ENCODE measurements around the gene OCIAD2. TPM values are rescaled to one million over a fixed set of nuclear protein-coding genes. Genes with fewer than 3 reads are reported as not detected.

OCIAD2 gene
- total RNA-seq, 1 experiment from 2014 or later: 10.5 TPM

DNA sequence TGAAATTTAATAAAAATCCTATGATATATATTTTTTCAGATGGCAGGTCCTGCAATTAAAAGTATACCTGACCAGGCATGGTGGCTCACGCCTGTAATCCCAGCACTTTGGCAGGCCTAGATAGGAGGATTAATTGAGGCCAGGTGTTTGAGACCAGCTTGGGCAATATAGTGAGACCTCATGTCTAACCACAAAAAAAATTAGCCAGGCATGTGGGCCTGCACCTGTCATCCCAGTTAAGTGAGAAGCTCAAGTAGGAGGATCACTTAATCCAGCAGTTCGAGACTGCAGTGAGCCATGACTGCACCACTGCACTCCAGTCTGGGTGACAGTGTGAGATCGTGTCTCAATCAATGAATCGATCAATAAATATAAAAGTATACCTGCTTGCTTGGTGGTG is 2.5 kb downstream of the OCIAD2 start:
- CTCF ChIA-PET: no interaction called here
- intact Hi-C loops (cut with micrococcal nuclease; ENCODE audit: unreplicated experiment): no loop called here
- Histone ChIP-seq H3K4me1 (peaks cover 15% of the 10 kb centered on the region; the same call in 1 of the 2 replicates), H3K27me3 (replicated peaks; ENCODE audit: control insufficient read depth, insufficient read depth, low read length) (no peaks in the 10 kb centered on the region), H3K36me3 (ENCODE audit: control insufficient read depth, insufficient read depth, low read length) (no peaks in the 10 kb centered on the region), H3K4me3 (ENCODE audit: low read depth, low read length) (no peak overlapping the region), H3K9me3 (no peaks in the 10 kb centered on the region)
- no peak for DNase-seq
- no peaks in the 10 kb centered on the region for H3K36me3 Mint-ChIP-seq (ENCODE audit: insufficient read depth, unreplicated experiment)
- H3K27ac Mint-ChIP-seq (ENCODE audit: unreplicated experiment): no peak overlapping the region
- H3K4me1 Mint-ChIP-seq (ENCODE audit: low read depth, unreplicated experiment): peaks cover 11% of the 10 kb centered on the region
- POLR2A ChIA-PET: interaction anchor here (0.6 kb wide), 1 partner anchor 368 kb away, joined by 4 read pairs; no protein-coding TSS in a partner anchor
- no peaks in the 10 kb centered on the region for H3K27me3 Mint-ChIP-seq (ENCODE audit: insufficient read depth, unreplicated experiment)
- no peak overlapping the region for H3K4me3 Mint-ChIP-seq (ENCODE audit: unreplicated experiment)
- TF ChIP-seq, protein P1, sequence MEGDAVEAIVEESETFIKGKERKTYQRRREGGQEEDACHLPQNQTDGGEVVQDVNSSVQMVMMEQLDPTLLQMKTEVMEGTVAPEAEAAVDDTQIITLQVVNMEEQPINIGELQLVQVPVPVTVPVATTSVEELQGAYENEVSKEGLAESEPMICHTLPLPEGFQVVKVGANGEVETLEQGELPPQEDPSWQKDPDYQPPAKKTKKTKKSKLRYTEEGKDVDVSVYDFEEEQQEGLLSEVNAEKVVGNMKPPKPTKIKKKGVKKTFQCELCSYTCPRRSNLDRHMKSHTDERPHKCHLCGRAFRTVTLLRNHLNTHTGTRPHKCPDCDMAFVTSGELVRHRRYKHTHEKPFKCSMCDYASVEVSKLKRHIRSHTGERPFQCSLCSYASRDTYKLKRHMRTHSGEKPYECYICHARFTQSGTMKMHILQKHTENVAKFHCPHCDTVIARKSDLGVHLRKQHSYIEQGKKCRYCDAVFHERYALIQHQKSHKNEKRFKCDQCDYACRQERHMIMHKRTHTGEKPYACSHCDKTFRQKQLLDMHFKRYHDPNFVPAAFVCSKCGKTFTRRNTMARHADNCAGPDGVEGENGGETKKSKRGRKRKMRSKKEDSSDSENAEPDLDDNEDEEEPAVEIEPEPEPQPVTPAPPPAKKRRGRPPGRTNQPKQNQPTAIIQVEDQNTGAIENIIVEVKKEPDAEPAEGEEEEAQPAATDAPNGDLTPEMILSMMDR (IDR thresholded peaks at IDR 0.05; ENCODE audit: insufficient read depth in 1 of 2, low read depth in 1 of 2, low read length in 1 of 2, severe bottlenecking in 1 of 2, unreplicated experiment in 1 of 2): no peak
- H3K9me3 Mint-ChIP-seq (ENCODE audit: unreplicated experiment): no peaks in the 10 kb centered on the region
- no TSS peak for BruUV-seq (replicated peaks)

DNA sequence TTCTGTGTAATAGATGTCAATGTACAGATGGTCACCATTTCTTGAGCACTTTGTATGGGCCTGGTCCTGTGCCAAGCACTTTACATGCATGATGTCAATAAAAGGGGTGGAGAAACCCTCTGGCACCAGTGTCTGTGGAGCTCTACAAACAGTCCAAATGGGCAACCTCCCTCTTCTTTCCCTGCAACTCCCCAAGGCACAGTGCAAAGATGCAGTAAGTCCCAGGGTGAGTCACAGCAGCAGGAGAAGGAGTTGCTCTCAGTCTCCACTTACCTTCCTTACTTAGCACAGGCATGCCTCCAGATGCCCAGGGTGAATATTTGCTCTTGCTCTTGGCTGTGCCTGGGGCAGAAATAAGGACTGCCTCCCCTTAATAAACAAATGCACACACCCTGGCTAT is 4.3 kb downstream of the OCIAD2 start:
- DNase-seq: no peak
- peaks cover 11% of the 10 kb centered on the region for H3K4me1 Mint-ChIP-seq (ENCODE audit: low read depth, unreplicated experiment)
- no peak overlapping the region for H3K27ac Mint-ChIP-seq (ENCODE audit: unreplicated experiment)
- no peaks in the 10 kb centered on the region for H3K9me3 Mint-ChIP-seq (ENCODE audit: unreplicated experiment)
- Histone ChIP-seq H3K4me1 (peaks cover 15% of the 10 kb centered on the region; the same call in 1 of the 2 replicates), H3K36me3 (ENCODE audit: control insufficient read depth, insufficient read depth, low read length) (no peaks in the 10 kb centered on the region), H3K27me3 (replicated peaks; ENCODE audit: control insufficient read depth, insufficient read depth, low read length) (no peaks in the 10 kb centered on the region), H3K4me3 (ENCODE audit: low read depth, low read length) (no peak overlapping the region), H3K9me3 (no peaks in the 10 kb centered on the region)
- CTCF ChIA-PET: no interaction called here
- POLR2A ChIA-PET: no interaction called here
- H3K4me3 Mint-ChIP-seq (ENCODE audit: unreplicated experiment): no peak overlapping the region
- BruUV-seq (replicated peaks): no TSS peak
- H3K36me3 Mint-ChIP-seq (ENCODE audit: insufficient read depth, unreplicated experiment): no peaks in the 10 kb centered on the region
- intact Hi-C loops (cut with micrococcal nuclease; ENCODE audit: unreplicated experiment): no loop called here
- TF ChIP-seq, protein P1 (IDR thresholded peaks at IDR 0.05; ENCODE audit: insufficient read depth in 1 of 2, low read depth in 1 of 2, low read length in 1 of 2, severe bottlenecking in 1 of 2, unreplicated experiment in 1 of 2): no peak
- H3K27me3 Mint-ChIP-seq (ENCODE audit: insufficient read depth, unreplicated experiment): no peaks in the 10 kb centered on the region

DNA sequence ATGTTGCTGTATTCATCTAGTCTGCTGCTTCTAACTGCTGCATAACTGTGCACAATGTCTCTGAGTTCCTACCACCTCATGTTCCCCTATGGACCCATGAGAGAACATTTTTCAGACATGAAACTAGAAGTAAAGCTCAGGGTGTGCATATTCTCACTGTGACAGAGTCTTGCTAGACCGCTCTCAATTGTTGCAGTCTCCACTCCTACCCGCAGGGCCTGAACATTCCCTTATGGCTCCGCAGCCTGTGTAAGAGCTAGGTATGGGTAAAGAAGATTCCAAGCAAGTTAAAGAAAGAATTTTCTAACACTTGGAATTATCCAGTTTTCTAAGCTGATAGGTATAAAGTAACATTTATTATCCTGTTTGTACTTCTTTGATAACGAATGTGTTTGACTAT is 5.4 kb downstream of the OCIAD2 start:
- TF ChIP-seq, protein P1 (IDR thresholded peaks at IDR 0.05; ENCODE audit: insufficient read depth in 1 of 2, low read depth in 1 of 2, low read length in 1 of 2, severe bottlenecking in 1 of 2, unreplicated experiment in 1 of 2): no peak
- Mint-ChIP-seq H3K4me1 (ENCODE audit: low read depth, unreplicated experiment) (peaks cover 11% of the 10 kb centered on the region), H3K36me3 (ENCODE audit: insufficient read depth, unreplicated experiment) (no peaks in the 10 kb centered on the region), H3K27ac (ENCODE audit: unreplicated experiment) (no peak overlapping the region), H3K9me3 (ENCODE audit: unreplicated experiment) (no peaks in the 10 kb centered on the region), H3K4me3 (ENCODE audit: unreplicated experiment) (no peak overlapping the region), H3K27me3 (ENCODE audit: insufficient read depth, unreplicated experiment) (no peaks in the 10 kb centered on the region)
- intact Hi-C loops (cut with micrococcal nuclease; ENCODE audit: unreplicated experiment): no loop called here
- Histone ChIP-seq H3K9me3 (no peaks in the 10 kb centered on the region), H3K27me3 (replicated peaks; ENCODE audit: control insufficient read depth, insufficient read depth, low read length) (no peaks in the 10 kb centered on the region), H3K4me3 (ENCODE audit: low read depth, low read length) (no peak overlapping the region), H3K36me3 (ENCODE audit: control insufficient read depth, insufficient read depth, low read length) (no peaks in the 10 kb centered on the region), H3K4me1 (peaks cover 15% of the 10 kb centered on the region; the same call in 1 of the 2 replicates)
- CTCF ChIA-PET: no interaction called here
- BruUV-seq (replicated peaks): no TSS peak
- DNase-seq: no peak
- POLR2A ChIA-PET: no interaction called here
